ENCODE measurements around the gene TIFAB.

DNA sequence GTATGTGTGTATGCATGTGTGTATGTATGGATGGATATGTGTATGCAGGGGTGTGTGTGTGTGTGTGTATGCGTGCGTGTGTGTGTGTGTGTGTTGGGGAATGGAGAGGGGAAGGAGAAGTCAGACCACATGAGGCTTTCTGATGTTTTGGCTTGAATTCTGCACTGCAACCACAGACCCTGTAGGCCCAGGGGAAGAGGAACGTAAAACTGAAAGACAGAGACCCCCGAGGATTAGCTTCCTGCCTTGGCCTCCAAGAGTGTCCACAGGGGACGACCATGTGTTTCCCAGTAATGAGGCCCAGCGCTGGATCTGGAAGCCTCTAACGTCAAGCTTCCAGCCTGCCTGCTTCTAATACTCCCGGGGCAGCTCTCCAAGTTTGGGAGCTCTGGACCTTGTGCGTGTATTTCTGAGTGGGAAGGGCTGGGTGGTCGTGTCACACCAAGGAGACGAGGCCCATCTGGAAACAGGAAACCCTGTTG is 10.8 kb downstream of the TIFAB start:
- TF ChIP-seq POLR2A (IDR thresholded peaks at IDR 0.05) = no peak
- TF ChIP-seq, protein P1, sequence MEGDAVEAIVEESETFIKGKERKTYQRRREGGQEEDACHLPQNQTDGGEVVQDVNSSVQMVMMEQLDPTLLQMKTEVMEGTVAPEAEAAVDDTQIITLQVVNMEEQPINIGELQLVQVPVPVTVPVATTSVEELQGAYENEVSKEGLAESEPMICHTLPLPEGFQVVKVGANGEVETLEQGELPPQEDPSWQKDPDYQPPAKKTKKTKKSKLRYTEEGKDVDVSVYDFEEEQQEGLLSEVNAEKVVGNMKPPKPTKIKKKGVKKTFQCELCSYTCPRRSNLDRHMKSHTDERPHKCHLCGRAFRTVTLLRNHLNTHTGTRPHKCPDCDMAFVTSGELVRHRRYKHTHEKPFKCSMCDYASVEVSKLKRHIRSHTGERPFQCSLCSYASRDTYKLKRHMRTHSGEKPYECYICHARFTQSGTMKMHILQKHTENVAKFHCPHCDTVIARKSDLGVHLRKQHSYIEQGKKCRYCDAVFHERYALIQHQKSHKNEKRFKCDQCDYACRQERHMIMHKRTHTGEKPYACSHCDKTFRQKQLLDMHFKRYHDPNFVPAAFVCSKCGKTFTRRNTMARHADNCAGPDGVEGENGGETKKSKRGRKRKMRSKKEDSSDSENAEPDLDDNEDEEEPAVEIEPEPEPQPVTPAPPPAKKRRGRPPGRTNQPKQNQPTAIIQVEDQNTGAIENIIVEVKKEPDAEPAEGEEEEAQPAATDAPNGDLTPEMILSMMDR (IDR thresholded peaks at IDR 0.05) = no peak
- TF ChIP-seq EP300 (IDR thresholded peaks at IDR 0.05) = no peak

All from stomach (tissue), 4 donors.